ENCODE measurements around the gene RNF31. TPM values are rescaled to one million over a fixed set of nuclear protein-coding genes. Genes with fewer than 3 reads are reported as not detected.

The RNF31 gene
- total RNA-seq, 2 donors from 2014 or later = 75.5 to 82.9 TPM

DNA sequence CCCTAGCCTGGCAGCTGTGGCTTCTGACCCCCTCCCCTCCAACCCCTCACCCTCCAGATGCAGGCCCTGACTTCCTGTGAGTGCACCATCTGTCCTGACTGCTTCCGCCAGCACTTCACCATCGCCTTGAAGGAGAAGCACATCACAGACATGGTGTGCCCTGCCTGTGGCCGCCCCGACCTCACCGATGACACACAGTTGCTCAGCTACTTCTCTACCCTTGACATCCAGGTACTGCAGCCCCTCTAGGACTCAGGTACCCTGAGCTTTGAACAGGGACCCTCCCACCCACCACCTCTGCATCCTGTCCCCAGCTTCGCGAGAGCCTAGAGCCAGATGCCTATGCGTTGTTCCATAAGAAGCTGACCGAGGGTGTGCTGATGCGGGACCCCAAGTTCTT lies 7.8 kb downstream of the RNF31 start:
- Histone ChIP-seq H3K27ac (ENCODE audit: low read depth, low read length) (no peak overlapping the region), H3K36me3 (ENCODE audit: control insufficient read depth, insufficient read depth, low read length) (peaks cover 69% of the 10 kb centered on the region), H3K27me3 (ENCODE audit: control insufficient read depth, insufficient read depth, low read length, poor library complexity, severe bottlenecking) (no peaks in the 10 kb centered on the region), H3K9ac (ENCODE audit: extremely low read depth, low read length, poor library complexity, severe bottlenecking) (no peak overlapping the region), H3K4me1 (ENCODE audit: control insufficient read depth, insufficient read depth, low read length) (no peaks in the 10 kb centered on the region), H3K9me3 (ENCODE audit: control insufficient read depth, low read length) (no peaks in the 10 kb centered on the region), H3K4me3 (ENCODE audit: low read length) (no peak overlapping the region)
- Mint-ChIP-seq H3K27me3 (ENCODE audit: insufficient read depth) (no peaks in the 10 kb centered on the region), H3K4me3 (no peak overlapping the region), H3K36me3 (ENCODE audit: low read depth) (peaks cover 72% of the 10 kb centered on the region), H3K27ac (no peak overlapping the region), H3K9me3 (no peaks in the 10 kb centered on the region), H3K4me1 (no peaks in the 10 kb centered on the region)
- 93 to 99% methylated on average over 8 to 10 of the region's 10 CpGs for WGBS, 2 experiments (ENCODE audit: insufficient coverage in 1 of 2, insufficient read length in 1 of 2)
- DNase-seq = no peak
- TF ChIP-seq, protein P1, sequence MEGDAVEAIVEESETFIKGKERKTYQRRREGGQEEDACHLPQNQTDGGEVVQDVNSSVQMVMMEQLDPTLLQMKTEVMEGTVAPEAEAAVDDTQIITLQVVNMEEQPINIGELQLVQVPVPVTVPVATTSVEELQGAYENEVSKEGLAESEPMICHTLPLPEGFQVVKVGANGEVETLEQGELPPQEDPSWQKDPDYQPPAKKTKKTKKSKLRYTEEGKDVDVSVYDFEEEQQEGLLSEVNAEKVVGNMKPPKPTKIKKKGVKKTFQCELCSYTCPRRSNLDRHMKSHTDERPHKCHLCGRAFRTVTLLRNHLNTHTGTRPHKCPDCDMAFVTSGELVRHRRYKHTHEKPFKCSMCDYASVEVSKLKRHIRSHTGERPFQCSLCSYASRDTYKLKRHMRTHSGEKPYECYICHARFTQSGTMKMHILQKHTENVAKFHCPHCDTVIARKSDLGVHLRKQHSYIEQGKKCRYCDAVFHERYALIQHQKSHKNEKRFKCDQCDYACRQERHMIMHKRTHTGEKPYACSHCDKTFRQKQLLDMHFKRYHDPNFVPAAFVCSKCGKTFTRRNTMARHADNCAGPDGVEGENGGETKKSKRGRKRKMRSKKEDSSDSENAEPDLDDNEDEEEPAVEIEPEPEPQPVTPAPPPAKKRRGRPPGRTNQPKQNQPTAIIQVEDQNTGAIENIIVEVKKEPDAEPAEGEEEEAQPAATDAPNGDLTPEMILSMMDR (conservative IDR thresholded peaks at IDR 0.05) = no peak

DNA sequence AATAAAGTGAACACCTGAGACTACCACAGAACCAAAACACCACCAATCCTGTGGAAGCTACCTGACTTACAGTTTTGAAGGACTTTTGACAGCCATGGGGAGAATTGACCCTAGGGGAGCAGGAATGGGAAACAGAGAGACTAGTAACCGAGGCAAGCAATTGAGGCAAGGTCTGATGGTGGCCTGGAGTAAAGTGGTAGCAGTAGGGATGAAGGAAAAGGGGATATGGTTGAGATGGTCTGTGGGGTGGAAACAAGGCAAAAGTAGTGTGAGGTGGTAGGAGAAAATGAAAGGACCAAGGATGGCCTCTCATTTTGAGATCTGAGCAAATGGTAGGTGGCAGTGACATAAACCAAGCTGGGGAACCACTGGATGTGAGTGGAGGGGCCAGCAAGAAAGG lies 9.5 kb downstream of the RNF31 start:
- Histone ChIP-seq H3K4me1 (ENCODE audit: control insufficient read depth, insufficient read depth, low read length) (peaks cover 6% of the 10 kb centered on the region), H3K4me3 (ENCODE audit: low read length) (no peak overlapping the region), H3K27me3 (ENCODE audit: control insufficient read depth, insufficient read depth, low read length, poor library complexity, severe bottlenecking) (no peaks in the 10 kb centered on the region), H3K9me3 (ENCODE audit: control insufficient read depth, low read length) (no peaks in the 10 kb centered on the region), H3K9ac (ENCODE audit: extremely low read depth, low read length, poor library complexity, severe bottlenecking) (no peak overlapping the region), H3K36me3 (ENCODE audit: control insufficient read depth, insufficient read depth, low read length) (peaks cover 58% of the 10 kb centered on the region), H3K27ac (ENCODE audit: low read depth, low read length) (no peak overlapping the region)
- Mint-ChIP-seq H3K9me3 (no peaks in the 10 kb centered on the region), H3K27ac (no peak overlapping the region), H3K27me3 (ENCODE audit: insufficient read depth) (no peaks in the 10 kb centered on the region), H3K36me3 (ENCODE audit: low read depth) (peaks cover 61% of the 10 kb centered on the region), H3K4me1 (peaks cover 8% of the 10 kb centered on the region), H3K4me3 (no peak overlapping the region)
- 93 to 100% methylated on average over 1 of the region's 1 CpG for WGBS, 2 experiments (ENCODE audit: insufficient coverage in 1 of 2, insufficient read length in 1 of 2)
- DNase-seq = no peak
- TF ChIP-seq, protein P1 (conservative IDR thresholded peaks at IDR 0.05) = no peak

DNA sequence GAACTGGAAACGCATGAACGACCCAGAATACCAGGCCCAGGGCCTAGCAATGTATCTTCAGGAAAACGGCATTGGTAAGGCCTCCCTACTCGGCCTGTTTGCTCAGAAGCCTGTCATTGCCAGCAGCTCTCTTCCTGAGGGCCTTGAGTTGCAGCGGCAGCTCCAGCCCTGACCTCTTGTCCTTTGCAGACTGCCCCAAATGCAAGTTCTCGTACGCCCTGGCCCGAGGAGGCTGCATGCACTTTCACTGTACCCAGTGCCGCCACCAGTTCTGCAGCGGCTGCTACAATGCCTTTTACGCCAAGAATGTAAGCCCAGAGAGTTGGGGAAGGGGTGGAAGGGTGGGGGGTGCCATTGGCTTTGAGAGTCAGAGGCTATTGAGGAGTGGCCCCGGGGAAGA lies 10.0 kb downstream of the RNF31 start:
- Histone ChIP-seq H3K4me1 (ENCODE audit: control insufficient read depth, insufficient read depth, low read length) (peaks cover 6% of the 10 kb centered on the region), H3K27me3 (ENCODE audit: control insufficient read depth, insufficient read depth, low read length, poor library complexity, severe bottlenecking) (no peaks in the 10 kb centered on the region), H3K9me3 (ENCODE audit: control insufficient read depth, low read length) (no peaks in the 10 kb centered on the region), H3K36me3 (ENCODE audit: control insufficient read depth, insufficient read depth, low read length) (peaks cover 54% of the 10 kb centered on the region), H3K27ac (ENCODE audit: low read depth, low read length) (no peak overlapping the region), H3K4me3 (ENCODE audit: low read length) (no peak overlapping the region), H3K9ac (ENCODE audit: extremely low read depth, low read length, poor library complexity, severe bottlenecking) (no peak overlapping the region)
- peaks cover 62% of the 10 kb centered on the region for H3K36me3 Mint-ChIP-seq (ENCODE audit: low read depth)
- 94 to 95% methylated on average over 10 to 12 of the region's 12 CpGs for WGBS, 2 experiments (ENCODE audit: insufficient coverage in 1 of 2, insufficient read length in 1 of 2)
- H3K27ac Mint-ChIP-seq = no peak overlapping the region
- H3K4me1 Mint-ChIP-seq = peaks cover 10% of the 10 kb centered on the region
- no peak for DNase-seq
- H3K27me3 Mint-ChIP-seq (ENCODE audit: insufficient read depth) = no peaks in the 10 kb centered on the region
- TF ChIP-seq, protein P1 (conservative IDR thresholded peaks at IDR 0.05) = no peak
- H3K9me3 Mint-ChIP-seq = no peaks in the 10 kb centered on the region
- no peak overlapping the region for H3K4me3 Mint-ChIP-seq
